ENCODE measurements around the gene COASY.

DNA sequence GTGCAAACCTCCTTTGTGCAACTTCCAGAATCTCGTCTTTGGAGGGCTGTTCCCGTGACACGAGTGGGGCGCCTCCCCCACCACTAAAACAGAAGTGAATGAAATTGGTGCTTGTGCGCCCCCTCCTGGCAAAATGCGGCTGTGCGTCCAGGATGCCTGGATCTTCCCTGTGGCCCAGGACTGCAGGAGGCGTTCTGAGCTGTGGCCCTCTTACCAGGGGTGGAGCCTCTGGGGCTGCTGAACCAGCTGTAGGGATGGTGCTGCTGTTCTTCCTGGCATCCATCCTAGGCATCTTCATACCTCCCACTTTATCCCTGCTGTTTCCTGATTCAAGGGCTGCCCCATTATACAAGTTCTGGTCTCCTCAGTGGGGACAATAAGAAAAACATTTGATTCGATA lies 44.4 kb upstream of the COASY start:
- TF ChIP-seq, protein P1, sequence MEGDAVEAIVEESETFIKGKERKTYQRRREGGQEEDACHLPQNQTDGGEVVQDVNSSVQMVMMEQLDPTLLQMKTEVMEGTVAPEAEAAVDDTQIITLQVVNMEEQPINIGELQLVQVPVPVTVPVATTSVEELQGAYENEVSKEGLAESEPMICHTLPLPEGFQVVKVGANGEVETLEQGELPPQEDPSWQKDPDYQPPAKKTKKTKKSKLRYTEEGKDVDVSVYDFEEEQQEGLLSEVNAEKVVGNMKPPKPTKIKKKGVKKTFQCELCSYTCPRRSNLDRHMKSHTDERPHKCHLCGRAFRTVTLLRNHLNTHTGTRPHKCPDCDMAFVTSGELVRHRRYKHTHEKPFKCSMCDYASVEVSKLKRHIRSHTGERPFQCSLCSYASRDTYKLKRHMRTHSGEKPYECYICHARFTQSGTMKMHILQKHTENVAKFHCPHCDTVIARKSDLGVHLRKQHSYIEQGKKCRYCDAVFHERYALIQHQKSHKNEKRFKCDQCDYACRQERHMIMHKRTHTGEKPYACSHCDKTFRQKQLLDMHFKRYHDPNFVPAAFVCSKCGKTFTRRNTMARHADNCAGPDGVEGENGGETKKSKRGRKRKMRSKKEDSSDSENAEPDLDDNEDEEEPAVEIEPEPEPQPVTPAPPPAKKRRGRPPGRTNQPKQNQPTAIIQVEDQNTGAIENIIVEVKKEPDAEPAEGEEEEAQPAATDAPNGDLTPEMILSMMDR (IDR thresholded peaks at IDR 0.05; ENCODE audit: insufficient read depth, low read length, poor library complexity, severe bottlenecking): peak; percentile 97
- no peak for TF ChIP-seq EZH2phosphoT487 (conservative IDR thresholded peaks at IDR 0.05; ENCODE audit: low read length)
